RCC 7860 (cell line): ENCODE results near the gene ARL15.

Source experiments
- DNase-seq: peaks from one replicate; pipeline ENCODE4 v3.0.0-alpha.2; 2015; ENCODE audit warnings: low spot score
- FAIRE-seq: peaks from 2 replicates; lab custom pipeline; 2012; peaks lifted over from hg19 to GRCh38; lab: Jason Lieb, UNC

ARL15 gene

GRCh38 chr5:53950621-53951020 is 359.8 kb downstream of the ARL15 start:
- FAIRE-seq, result no peak

GRCh38 chr5:53948598-53948997 is 361.8 kb downstream of the ARL15 start:
- FAIRE-seq, result no peak
- no peak for DNase-seq

More at GRCh38 chr5:53950621-53951020, 359.8 kb downstream of the ARL15 start:
- DNase-seq, result no peak

GRCh38 chr5:53946405-53947100 is 363.8 kb downstream of the ARL15 start:
- FAIRE-seq (no peak), DNase-seq (no peak)

GRCh38 chr5:53944981-53945380 is 365.4 kb downstream of the ARL15 start:
- DNase-seq, result peak; percentile 22
- no peak for FAIRE-seq

- no peak for FAIRE-seq
- no peak for DNase-seq
These were observed 366.4 kb downstream of the ARL15 start for GRCh38 chr5:53943938-53944337.

GRCh38 chr5:53942724-53943123 is 367.6 kb downstream of the ARL15 start:
- DNase-seq (no peak), FAIRE-seq (no peak)

- no peak for FAIRE-seq
These were observed 369.5 kb downstream of the ARL15 start for GRCh38 chr5:53940921-53941320.

GRCh38 chr5:53937467-53937866 is 372.9 kb downstream of the ARL15 start:
- DNase-seq, result no peak
- no peak for FAIRE-seq

More at GRCh38 chr5:53940921-53941320, 369.5 kb downstream of the ARL15 start:
- DNase-seq, result no peak

GRCh38 chr5:53936481-53937352 is 373.7 kb downstream of the ARL15 start:
- no peak for FAIRE-seq
- no peak for DNase-seq

GRCh38 chr5:53934151-53934820 is 376.1 kb downstream of the ARL15 start:
- DNase-seq, result no peak
- FAIRE-seq, result no peak

GRCh38 chr5:53932351-53932750 is 378.0 kb downstream of the ARL15 start:
- no peak for FAIRE-seq
- DNase-seq, result no peak

- no peak for DNase-seq
These were observed 379.9 kb downstream of the ARL15 start for GRCh38 chr5:53930457-53930856.

GRCh38 chr5:53929570-53929969 is 380.8 kb downstream of the ARL15 start:
- DNase-seq (no peak), FAIRE-seq (no peak)

More at GRCh38 chr5:53930457-53930856, 379.9 kb downstream of the ARL15 start:
- FAIRE-seq, result no peak

GRCh38 chr5:53929152-53929551 is 381.2 kb downstream of the ARL15 start:
- FAIRE-seq (no peak), DNase-seq (no peak)

GRCh38 chr5:53928641-53929040 is 381.7 kb downstream of the ARL15 start:
- DNase-seq, result no peak

GRCh38 chr5:53927668-53928247 is 382.6 kb downstream of the ARL15 start:
- DNase-seq (no peak), FAIRE-seq (no peak)

More at GRCh38 chr5:53928641-53929040, 381.7 kb downstream of the ARL15 start:
- no peak for FAIRE-seq

GRCh38 chr5:53926026-53926425 is 384.3 kb downstream of the ARL15 start:
- DNase-seq (no peak), FAIRE-seq (no peak)

- DNase-seq (no peak), FAIRE-seq (no peak)
These were observed 386.0 kb downstream of the ARL15 start for GRCh38 chr5:53924392-53924791.

- DNase-seq, result no peak
- no peak for FAIRE-seq
These were observed 386.4 kb downstream of the ARL15 start for GRCh38 chr5:53923961-53924360.

GRCh38 chr5:53922508-53923498 is 387.6 kb downstream of the ARL15 start:
- no peak for FAIRE-seq
- no peak for DNase-seq
